ENCODE measurements around the gene CEP192.
"Not testable (repeated sequence)": the region's sequence is repeated elsewhere in the genome, so short reads cannot be mapped to it uniquely, and the experiment has no call there.

CEP192 gene, protein sequence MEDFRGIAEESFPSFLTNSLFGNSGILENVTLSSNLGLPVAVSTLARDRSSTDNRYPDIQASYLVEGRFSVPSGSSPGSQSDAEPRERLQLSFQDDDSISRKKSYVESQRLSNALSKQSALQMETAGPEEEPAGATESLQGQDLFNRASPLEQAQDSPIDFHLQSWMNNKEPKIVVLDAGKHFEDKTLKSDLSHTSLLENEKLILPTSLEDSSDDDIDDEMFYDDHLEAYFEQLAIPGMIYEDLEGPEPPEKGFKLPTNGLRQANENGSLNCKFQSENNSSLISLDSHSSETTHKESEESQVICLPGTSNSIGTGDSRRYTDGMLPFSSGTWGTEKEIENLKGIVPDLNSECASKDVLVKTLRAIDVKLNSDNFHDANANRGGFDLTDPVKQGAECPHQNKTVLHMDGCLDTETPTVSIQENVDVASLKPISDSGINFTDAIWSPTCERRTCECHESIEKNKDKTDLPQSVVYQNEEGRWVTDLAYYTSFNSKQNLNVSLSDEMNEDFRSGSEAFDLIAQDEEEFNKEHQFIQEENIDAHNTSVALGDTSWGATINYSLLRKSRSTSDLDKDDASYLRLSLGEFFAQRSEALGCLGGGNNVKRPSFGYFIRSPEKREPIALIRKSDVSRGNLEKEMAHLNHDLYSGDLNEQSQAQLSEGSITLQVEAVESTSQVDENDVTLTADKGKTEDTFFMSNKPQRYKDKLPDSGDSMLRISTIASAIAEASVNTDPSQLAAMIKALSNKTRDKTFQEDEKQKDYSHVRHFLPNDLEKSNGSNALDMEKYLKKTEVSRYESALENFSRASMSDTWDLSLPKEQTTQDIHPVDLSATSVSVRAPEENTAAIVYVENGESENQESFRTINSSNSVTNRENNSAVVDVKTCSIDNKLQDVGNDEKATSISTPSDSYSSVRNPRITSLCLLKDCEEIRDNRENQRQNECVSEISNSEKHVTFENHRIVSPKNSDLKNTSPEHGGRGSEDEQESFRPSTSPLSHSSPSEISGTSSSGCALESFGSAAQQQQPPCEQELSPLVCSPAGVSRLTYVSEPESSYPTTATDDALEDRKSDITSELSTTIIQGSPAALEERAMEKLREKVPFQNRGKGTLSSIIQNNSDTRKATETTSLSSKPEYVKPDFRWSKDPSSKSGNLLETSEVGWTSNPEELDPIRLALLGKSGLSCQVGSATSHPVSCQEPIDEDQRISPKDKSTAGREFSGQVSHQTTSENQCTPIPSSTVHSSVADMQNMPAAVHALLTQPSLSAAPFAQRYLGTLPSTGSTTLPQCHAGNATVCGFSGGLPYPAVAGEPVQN (N-terminal part only)

DNA sequence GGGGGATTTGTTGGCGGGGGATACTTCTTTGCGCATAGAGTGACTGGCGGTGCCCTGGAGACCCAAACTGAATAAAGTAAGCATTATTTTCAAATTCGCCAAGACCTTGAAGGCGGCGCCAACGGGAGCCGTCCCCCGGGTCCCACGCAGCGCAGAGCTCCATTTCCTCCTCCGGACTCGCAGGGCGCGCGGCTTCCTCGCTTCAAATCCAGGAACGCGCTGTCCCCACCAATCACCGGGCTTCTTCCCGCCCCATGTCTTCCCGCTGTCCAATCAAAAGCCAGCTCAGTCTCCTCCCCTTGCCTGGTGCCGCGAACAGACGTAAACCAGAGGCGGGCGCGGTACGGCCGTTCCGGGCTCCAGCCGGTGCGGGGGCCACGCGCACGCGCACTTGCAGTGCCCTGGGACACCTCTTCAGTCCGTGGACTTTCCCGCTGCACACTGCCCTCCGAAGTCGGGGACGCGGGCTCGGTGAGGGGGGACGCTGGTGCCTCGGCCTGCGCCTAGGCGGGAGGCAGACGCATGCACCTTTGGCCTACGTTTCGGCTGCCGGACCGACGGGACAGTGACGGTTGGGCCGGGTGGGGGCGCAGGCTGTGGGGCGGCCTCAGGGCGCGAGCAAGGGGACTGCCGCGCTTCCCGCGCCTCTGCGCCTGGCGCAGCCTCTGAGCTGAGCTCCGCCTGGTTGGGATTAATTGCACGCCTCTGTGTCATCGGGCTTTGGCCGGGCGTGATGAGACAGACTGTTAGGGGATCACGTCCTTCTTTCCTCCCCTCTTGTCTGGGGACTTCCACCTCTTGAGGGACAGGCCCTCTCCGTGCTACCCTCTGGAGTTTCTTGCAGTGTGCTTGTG lies at the start of gene CEP192:
CEP192 (plus strand) TSS at position 396 of the 854 bp plus-strand sequence. CDS start 8,063 bp downstream, outside the sequence.
- DNase-seq (ENCODE audit: low read depth in 2 of 3, low spot score in 2 of 3), result peak; percentile 86 to 95 (median 90)

DNA sequence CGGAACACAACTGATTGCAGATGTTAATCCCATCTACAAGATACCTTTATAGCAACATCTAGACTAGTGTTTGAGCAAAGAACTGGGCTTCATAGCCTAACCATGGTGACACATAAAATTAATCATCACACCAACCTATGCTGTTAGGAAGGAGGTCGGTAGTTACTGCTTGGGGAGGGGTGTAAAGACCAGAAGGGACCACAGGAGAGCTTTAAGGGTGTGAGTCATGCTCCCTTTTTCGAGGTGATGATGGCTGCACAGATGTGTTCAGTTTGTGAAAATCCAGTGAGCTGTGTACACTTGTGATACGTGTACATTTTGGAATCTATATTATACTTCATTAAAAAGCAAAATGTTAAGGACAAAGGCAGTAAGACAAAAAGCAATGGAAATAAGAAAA lies 47.9 kb upstream of the CEP192 start:
- DNase-seq (ENCODE audit: low read depth in 2 of 3, low spot score in 2 of 3), result no peak

DNA sequence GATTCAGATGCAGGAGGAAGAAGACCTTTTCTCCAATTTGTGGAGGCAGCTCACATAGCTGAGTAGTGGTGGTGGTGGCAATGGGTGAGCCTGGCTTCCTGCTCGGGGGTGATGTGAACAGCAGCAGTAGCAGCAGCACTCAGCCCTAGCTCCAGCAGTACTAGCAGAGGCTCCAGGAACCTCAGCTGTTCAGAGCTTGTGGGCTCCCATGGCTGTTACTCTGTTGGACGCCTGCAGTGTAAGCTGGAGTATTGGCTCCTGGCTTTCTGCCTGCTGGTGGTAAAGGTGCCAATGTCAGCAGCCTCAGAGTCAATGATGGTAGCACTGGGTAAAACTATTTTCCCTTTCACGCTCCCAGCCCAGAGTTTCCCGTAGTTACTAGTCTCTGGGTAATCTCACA lies 46.5 kb upstream of the CEP192 start:
- DNase-seq (ENCODE audit: low read depth in 2 of 3, low spot score in 2 of 3), result no peak

DNA sequence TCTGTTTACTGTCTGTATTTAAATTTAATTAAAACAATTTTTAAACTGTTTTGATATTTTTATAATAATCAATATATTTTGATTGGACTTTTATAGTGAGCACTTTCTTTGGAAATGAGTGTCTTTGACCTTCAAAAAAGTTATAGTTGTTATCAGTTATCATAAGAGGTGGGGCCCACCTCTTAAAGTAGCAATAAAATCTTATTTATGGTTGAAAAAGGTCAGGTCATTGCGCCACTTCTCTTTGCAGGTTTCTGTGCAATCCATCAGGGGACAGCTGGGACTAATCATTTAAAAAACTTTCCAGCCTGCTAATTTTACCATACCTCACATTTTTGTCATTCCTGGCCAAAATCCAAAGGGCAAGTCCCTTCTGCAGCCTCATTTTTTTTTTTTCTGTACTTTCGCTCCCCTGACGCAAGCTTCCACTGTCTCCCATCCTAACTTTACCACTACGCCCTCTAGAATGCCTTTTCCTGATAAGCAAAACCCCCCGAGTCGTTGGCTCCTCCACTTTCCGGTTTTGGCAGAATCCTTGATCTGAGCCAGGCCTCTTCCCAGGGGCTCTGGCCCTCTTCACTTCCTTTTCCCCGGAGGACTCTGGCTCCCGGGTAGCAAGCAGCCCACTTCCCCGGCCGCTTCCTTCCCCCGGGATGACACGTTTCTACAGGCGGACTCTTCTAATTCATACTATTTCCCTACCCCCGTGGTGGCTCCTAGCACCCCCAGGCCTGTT lies 44.4 kb upstream of the CEP192 start:
- peak in 2 of 3 experiments; percentile 3 to 11 for DNase-seq (ENCODE audit: low read depth in 2 of 3, low spot score in 2 of 3)

GRCh38 chr18:12947285-12948049 lies 43.7 kb upstream of the CEP192 start, which contains the start of gene SEH1L:
Gene SEH1L, plus strand, starts transcription at chr18:12948011. Its CDS starts 111 bp downstream, at chr18:12948122.
- DNase-seq (ENCODE audit: low read depth in 2 of 3, low spot score in 2 of 3), result peak; percentile 96 to 99 (median 99)

DNA sequence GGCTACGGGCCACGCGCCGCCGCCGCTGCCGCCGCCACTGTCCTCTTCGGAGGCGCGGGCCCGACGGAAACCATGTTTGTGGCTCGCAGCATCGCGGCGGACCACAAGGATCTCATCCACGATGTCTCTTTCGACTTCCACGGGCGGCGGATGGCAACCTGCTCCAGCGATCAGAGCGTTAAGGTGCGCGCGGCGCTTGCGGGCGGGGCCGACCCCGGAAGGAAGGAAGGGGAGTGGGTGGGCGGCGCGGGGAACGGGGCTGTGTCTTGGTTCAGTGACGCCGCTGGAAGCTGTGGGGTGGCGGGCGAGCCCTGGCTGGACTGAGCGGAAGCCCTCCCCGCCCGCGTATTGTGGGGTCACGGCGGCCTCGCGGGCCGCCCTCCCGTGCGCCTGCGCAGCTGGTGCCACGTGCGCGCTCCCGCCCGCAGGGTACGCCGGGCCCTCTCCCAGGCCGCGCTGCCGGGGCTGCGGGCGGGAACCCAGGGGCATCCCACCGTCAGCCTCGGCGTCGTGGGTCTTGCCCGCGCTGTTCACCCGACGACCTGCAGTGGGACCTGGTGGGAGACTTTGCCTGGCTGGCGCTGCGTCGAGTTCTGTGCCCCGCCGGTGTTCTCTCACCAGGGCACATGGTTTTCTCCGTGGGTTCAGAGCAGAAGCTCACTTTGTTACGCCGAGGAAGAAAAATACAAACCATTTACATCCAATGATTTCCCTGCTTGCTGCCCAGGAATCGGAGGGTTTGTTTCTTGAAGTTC lies 42.9 kb upstream of the CEP192 start:
- DNase-seq (ENCODE audit: low read depth in 2 of 3, low spot score in 2 of 3), result peak; percentile 92 to 97 (median 95)

- no peak for DNase-seq (ENCODE audit: low read depth in 2 of 3, low spot score in 2 of 3)
These were observed 32.7 kb upstream of the CEP192 start for GRCh38 chr18:12958478-12958877.

- DNase-seq (ENCODE audit: low read depth in 2 of 3, low spot score in 2 of 3), result no peak
These were observed 30.8 kb upstream of the CEP192 start for GRCh38 chr18:12960395-12960794.

DNA sequence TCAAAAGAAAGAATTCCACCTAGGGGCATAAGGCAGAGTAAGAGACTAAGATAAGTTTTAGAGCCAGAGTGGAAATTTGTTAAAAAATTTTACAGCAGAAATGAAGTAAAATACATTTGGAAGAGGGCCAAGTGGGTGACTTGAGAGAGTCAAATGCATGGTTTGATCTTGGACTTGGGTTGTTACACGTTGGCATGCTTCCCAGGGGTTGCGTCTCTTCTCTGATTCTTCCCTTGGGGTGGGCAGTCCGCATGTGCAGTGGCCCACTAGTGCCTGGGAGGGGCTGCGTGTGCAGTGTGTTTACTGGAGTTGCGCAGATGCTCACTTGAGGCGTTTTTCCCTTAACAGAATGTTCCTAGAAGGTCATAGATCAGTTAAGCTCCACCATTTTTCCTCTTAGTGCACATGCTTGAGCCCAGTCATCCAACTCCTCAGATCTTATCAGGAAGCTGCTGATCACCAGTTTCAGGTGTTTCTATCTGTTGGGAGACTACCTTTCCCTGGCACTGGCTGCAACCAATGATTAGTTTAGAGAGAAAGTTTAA lies 30.2 kb upstream of the CEP192 start:
- DNase-seq (ENCODE audit: low read depth in 2 of 3, low spot score in 2 of 3), result no peak

DNA sequence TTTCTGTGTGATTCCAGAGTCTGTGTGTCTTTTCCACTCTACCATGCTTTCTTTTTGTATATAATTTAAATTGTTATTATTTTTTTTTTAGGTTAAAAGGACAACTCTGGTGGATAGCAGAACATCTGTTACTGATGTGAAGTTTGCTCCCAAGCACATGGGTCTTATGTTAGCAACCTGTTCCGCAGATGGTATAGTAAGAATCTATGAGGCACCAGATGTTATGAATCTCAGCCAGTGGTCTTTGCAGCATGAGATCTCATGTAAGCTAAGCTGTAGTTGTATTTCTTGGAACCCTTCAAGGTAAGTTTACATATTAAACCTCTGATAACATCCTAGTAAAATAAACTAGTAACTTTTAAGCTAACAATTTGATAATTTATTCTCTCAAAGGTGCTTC lies 28.1 kb upstream of the CEP192 start:
- DNase-seq (ENCODE audit: low read depth in 2 of 3, low spot score in 2 of 3), result no peak

- no peak for DNase-seq (ENCODE audit: low read depth in 2 of 3, low spot score in 2 of 3)
These were observed 23.0 kb upstream of the CEP192 start for GRCh38 chr18:12968115-12968514.

- no peak for DNase-seq (ENCODE audit: low read depth in 2 of 3, low spot score in 2 of 3)
These were observed 22.5 kb upstream of the CEP192 start for GRCh38 chr18:12968619-12969018.

DNA sequence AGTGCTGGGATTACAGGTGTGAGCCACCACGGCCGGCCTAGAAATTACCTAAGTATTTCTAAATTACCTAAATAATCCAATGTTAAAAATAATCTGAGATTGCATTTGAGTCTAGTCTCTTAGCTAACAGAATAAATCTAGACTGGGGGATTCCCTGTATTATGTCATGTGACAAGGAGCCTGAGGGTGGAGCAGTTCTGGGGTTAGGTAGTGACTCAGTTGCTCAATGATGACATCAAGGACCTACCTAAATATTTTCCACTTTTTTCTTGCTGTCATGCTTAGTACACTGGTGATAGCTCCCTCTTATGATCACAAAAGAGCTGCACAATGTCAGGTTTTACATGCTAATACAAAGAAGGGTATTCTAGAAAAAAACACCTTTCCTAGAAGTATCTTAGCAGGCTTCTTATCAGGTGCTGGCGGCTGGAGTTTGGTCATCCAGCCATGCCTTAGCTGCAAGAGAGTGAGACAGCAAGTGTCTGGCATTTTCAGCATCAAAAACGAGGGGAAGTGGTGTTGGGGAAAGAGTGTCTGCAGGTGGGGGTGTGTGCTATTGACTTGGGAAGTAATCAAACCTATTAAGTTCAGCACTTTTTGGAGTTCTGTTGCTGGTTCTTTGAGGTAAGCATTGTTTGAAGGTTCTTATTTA lies 17.5 kb upstream of the CEP192 start:
- DNase-seq (ENCODE audit: low read depth in 2 of 3, low spot score in 2 of 3), result no peak

DNA sequence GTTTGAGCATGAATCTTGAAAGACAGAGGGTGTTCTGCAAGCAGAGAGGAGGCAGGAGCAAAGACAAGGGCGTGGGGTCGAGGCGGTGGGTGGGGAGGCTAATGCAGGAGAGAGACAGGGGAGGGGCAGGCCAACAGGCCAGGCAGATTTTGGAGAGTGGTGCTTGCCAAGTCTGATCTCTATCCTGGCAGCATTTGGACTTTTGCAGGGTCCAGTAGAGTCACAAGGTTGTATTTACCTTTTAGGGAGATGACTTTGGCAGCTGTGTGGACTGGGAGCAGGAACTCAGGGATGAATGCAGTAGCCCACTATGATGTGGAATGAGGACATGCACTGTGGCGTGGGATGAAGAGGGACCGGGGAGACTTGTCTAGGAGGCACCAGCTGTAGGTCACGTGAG lies 15.7 kb upstream of the CEP192 start:
- no peak for DNase-seq (ENCODE audit: low read depth in 2 of 3, low spot score in 2 of 3)

DNA sequence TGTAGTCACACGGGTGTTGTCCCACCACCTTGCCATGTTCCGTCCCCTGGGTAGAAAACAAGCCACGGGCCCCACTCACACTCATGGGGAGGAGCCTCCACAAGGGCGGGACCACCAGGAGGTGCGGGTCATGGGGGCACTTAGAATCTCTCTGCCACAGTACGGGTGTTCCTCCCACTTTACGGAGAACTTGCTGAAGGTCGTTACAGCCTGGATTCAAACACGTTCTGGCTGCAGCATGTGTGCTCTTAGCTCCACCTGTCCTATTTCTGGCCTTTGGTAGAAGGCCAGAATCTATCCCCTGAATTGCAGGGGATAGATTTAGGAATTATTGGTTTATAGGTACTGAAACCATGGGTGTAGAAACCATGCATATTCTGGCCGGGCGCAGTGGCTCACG lies 14.9 kb upstream of the CEP192 start:
- DNase-seq (ENCODE audit: low read depth in 2 of 3, low spot score in 2 of 3), result no peak

DNA sequence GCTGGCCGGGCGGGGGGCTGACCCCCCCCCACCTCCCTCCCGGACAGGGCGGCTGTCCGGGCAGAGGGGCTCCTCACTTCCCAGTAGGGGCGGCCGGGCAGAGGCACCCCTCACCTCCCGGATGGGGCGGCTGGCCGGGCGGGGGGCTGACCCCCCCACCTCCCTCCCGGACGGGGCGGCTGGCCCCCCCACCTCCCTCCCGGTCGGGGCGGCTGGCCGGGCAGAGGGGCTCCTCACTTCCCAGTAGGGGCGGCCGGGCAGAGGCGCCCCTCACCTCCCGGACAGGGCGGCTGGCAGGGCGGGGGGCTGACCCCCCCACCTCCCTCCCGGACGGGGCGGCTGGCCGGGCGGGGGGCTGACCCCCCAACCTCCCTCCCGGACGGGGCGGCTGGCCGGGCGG lies 11.1 kb upstream of the CEP192 start:
- DNase-seq (ENCODE audit: low read depth in 2 of 3, low spot score in 2 of 3), result not testable (repeated sequence)
